Measurements from ENCODE around the gene CLIC4. TPM values are rescaled to one million over a fixed set of nuclear protein-coding genes. Genes with fewer than 3 reads are reported as not detected.
"Not testable (repeated sequence)": the region's sequence is repeated elsewhere in the genome, so short reads cannot be mapped to it uniquely, and the experiment has no call there.

Gene CLIC4
- total RNA-seq, 1 donor from 2014 or later: 18.2 TPM

- no peak for DNase-seq (ENCODE audit: low spot score)
- H3K27me3 Mint-ChIP-seq (ENCODE audit: low read depth): no peaks in the 10 kb centered on the region
Observed at GRCh38 chr1:24742090-24742938, 2.9 kb upstream of the CLIC4 start.

DNA sequence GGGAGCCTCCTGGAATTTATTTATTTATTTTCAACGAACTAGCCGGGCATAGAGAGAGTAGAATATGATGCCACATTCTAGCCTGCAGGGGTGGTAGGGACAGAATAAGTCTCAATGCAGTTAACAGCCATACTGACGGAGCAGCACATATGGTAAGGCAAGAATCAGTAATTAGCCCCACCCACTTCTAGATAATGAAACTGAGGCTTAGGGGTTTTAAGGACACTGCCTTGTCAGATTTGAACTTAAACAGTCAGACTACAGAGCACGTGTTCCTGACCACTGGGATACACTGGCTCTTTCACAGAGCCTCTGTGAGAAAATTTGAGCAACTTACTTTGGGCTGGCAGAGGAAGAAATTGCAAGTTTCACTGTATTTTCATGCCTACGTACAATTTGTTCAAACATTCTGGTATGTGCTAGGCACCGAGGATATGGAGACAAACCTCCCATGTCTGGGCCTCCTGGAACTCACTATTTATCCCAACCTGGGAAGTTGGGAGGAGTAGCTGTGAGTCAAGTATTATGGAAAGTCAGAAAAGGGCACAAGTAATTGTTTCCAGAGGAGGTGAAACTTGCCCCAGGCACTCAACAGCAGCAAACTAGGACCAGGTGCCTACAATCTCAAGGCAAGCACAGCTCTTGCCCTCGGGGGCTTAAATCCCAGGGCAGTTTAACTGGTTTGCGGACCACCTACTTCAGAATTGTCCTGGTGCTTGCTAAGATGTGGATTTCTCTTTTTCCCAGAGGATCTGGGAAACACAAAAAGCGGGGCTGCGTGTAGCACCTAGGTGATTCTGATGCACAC is 1.6 kb upstream of the CLIC4 start:
- intact Hi-C loops (cut with micrococcal nuclease): loop anchor here (2.0 to 10.0 kb wide), 3 partner anchors 49 to 501 kb away; partner anchors contain the start of genes RSRP1 and SRRM1
- Mint-ChIP-seq H3K36me3 (ENCODE audit: low read depth) (peaks cover 3% of the 10 kb centered on the region), H3K4me1 (ENCODE audit: low read depth) (peaks cover 45% of the 10 kb centered on the region), H3K27ac (peak overlapping the region; percentile 25), H3K27me3 (ENCODE audit: low read depth) (no peaks in the 10 kb centered on the region), H3K9me3 (no peaks in the 10 kb centered on the region), H3K4me3 (ENCODE audit: low read depth) (peak overlapping the region; percentile 54)
- DNase-seq (ENCODE audit: low spot score): no peak

More at GRCh38 chr1:24742090-24742938, 2.9 kb upstream of the CLIC4 start:
- Mint-ChIP-seq H3K4me3 (ENCODE audit: low read depth) (no peak overlapping the region), H3K36me3 (ENCODE audit: low read depth) (peaks cover 3% of the 10 kb centered on the region), H3K27ac (peak overlapping the region; percentile 60), H3K9me3 (no peaks in the 10 kb centered on the region), H3K4me1 (ENCODE audit: low read depth) (peaks cover 33% of the 10 kb centered on the region)
- intact Hi-C loops (cut with micrococcal nuclease): loop anchor here (10.0 kb wide), 2 partner anchors 48 to 502 kb away; partner anchors contain the start of gene RSRP1

DNA sequence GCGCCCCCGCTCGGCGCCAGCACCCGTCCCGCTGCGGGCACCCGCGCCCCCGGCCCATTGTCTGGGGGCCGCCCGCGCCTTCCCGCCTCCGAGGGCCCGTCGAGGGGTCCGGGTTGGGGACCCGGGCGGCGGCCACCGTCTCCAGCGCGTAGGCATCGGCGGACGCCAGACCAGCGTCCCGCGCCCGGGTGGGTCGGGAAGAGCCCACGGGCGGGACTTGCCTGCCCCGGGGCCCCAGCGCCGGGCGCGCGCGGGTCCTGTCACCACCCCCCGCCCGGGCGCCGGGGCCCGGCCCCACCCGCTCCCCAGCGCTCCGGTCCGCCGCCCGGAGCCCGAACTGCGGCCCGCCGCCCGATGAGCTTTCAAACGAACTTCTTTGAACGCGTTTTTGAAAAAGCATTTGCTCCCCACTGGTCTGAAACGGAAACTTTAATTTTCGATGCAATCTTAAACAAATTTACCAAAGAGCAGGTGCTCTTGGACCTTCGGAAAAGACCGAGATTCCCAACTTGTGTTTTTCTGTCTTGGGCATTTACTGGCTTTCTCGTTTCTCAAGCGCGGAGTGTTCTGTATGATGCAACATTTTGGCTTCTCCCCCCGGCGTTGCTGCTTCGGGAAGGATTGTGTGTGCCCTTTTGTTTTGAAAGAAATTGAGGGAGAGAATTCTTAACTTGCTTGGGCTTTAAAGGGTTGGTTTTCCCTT is 615 bp downstream of the CLIC4 start:
- Mint-ChIP-seq H3K27ac (peak overlapping the region; percentile 84), H3K36me3 (ENCODE audit: low read depth) (peaks cover 6% of the 10 kb centered on the region), H3K27me3 (ENCODE audit: low read depth) (no peaks in the 10 kb centered on the region), H3K4me3 (ENCODE audit: low read depth) (peak overlapping the region; percentile 91), H3K4me1 (ENCODE audit: low read depth) (peaks cover 51% of the 10 kb centered on the region), H3K9me3 (no peaks in the 10 kb centered on the region)
- DNase-seq (ENCODE audit: low spot score): peak; percentile 22
- intact Hi-C loops (cut with micrococcal nuclease): loop anchor here (2.0 to 10.0 kb wide), 4 partner anchors 51 to 499 kb away; partner anchors contain the start of genes RCAN3, RSRP1 and SRRM1

DNA sequence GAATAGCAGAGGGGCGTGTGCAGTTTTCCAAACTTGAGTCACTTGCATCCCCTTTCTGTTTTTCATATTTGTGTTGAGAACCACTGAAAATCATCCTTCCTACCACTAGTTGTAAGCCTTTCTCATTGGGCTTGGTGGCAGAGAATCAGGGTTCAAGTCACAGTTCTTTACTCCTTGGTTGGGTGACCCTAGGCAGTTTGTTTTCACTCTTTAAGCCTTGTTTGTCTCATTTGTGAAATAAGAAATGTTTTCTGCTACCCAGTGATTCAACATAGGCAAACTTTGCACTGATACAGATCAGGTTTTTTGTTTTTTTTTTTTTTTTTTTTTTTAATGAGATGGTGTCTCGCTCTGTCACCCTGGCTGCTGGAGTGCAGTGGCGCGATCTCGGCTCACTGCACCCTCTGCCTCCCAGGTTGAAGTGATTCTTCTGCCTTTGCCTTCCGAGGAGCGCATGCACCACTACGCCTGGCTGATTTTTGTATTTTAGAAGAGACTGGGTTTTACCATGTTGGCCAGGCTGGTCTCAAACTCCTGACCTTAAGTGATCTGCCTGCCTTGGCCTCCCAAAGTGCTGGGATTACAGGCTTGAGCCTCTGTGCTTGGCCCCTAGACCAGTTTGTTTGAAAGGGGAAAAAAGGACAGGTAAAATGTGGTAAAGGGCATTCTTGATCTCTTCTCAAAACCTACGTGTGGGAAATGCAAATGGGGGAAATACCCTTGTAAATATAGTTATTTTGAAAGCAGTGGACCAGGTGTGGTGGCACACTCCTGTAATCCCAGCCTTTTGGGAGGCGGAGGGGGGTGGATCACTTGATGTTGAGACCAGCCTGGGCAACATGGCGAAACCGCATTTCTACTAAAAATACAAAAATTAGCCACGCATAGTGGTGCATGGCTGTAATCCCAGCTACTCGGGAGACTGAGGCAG is 3.2 kb downstream of the CLIC4 start:
- no peak for DNase-seq (ENCODE audit: low spot score)
- H3K27me3 Mint-ChIP-seq (ENCODE audit: low read depth): no peaks in the 10 kb centered on the region
- intact Hi-C loops (cut with micrococcal nuclease): loop anchor here (5.0 to 10.0 kb wide), 3 partner anchors 54 to 496 kb away; partner anchors contain the start of genes RCAN3 and RSRP1
- H3K27ac Mint-ChIP-seq: no peak overlapping the region
- H3K9me3 Mint-ChIP-seq: no peaks in the 10 kb centered on the region
- peaks cover 32% of the 10 kb centered on the region for H3K4me1 Mint-ChIP-seq (ENCODE audit: low read depth)
- peaks cover 6% of the 10 kb centered on the region for H3K36me3 Mint-ChIP-seq (ENCODE audit: low read depth)
- H3K4me3 Mint-ChIP-seq (ENCODE audit: low read depth): peak overlapping the region; percentile 24

DNA sequence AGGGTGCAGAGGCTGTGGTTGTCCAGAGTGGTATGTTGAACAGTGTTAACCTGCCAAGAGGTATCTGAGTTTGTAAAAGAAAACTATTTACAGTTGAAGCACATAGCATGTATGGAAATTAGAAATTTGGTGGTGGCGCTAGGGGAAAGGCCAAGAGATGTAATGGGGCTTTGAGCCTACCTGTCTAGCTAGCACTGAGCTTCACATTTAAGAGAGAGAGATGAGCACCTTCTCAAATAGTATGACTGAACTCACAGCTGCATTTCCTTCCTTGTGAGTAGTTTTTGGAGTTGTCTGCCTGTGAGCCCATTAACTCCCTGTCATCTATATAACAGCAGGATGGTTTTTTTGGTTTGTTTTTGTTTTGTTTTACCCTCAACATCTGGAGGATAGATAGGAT is 4.0 kb downstream of the CLIC4 start:
- H3K4me1 Mint-ChIP-seq (ENCODE audit: low read depth): peaks cover 25% of the 10 kb centered on the region
- intact Hi-C loops (cut with micrococcal nuclease): loop anchor here (5.0 to 10.0 kb wide), 3 partner anchors 54 to 496 kb away; partner anchors contain the start of genes RCAN3 and RSRP1
- no peaks in the 10 kb centered on the region for H3K27me3 Mint-ChIP-seq (ENCODE audit: low read depth)
- no peak overlapping the region for H3K27ac Mint-ChIP-seq
- DNase-seq (ENCODE audit: low spot score): no peak
- H3K36me3 Mint-ChIP-seq (ENCODE audit: low read depth): peaks cover 6% of the 10 kb centered on the region
- H3K4me3 Mint-ChIP-seq (ENCODE audit: low read depth): no peak overlapping the region
- H3K9me3 Mint-ChIP-seq: no peaks in the 10 kb centered on the region

- Mint-ChIP-seq H3K27ac (no peak overlapping the region), H3K36me3 (ENCODE audit: low read depth) (peaks cover 6% of the 10 kb centered on the region), H3K4me1 (ENCODE audit: low read depth) (peaks cover 25% of the 10 kb centered on the region), H3K4me3 (ENCODE audit: low read depth) (no peak overlapping the region), H3K9me3 (no peaks in the 10 kb centered on the region), H3K27me3 (ENCODE audit: low read depth) (no peaks in the 10 kb centered on the region)
- intact Hi-C loops (cut with micrococcal nuclease): loop anchor here (5.0 to 10.0 kb wide), 3 partner anchors 55 to 495 kb away; partner anchors contain the start of genes RCAN3 and RSRP1
- DNase-seq (ENCODE audit: low spot score): no peak
Observed at GRCh38 chr1:24749886-24750285, 4.6 kb downstream of the CLIC4 start.

DNA sequence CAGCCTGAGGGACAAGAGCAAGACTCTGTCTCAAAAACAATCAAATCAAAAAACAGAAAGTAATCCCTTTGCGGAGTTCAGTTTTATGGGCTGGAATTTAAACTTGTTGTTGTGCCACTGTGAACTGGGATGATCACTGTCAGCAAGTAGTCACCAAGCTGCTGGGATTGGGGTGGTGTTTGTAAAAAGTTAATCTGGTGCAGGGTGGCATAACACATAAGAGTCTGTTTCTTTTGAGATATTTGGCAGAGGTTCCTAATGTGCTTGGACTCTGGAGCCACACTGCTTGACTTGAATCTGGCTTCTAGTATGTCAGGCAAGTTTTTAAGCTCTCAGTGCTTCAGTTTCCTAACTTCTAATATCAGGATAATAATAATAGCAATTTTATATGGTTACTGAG is 6.6 kb downstream of the CLIC4 start:
- H3K4me3 Mint-ChIP-seq (ENCODE audit: low read depth): no peak overlapping the region
- no peak for DNase-seq (ENCODE audit: low spot score)
- H3K36me3 Mint-ChIP-seq (ENCODE audit: low read depth): peaks cover 3% of the 10 kb centered on the region
- H3K27me3 Mint-ChIP-seq (ENCODE audit: low read depth): no peaks in the 10 kb centered on the region
- H3K9me3 Mint-ChIP-seq: no peaks in the 10 kb centered on the region
- intact Hi-C loops (cut with micrococcal nuclease): no loop called here
- H3K27ac Mint-ChIP-seq: no peak overlapping the region
- H3K4me1 Mint-ChIP-seq (ENCODE audit: low read depth): peaks cover 18% of the 10 kb centered on the region

GRCh38 chr1:24752305-24752704 is 7.1 kb downstream of the CLIC4 start:
- Mint-ChIP-seq H3K4me3 (ENCODE audit: low read depth) (no peak overlapping the region), H3K9me3 (no peaks in the 10 kb centered on the region), H3K27ac (no peak overlapping the region), H3K36me3 (ENCODE audit: low read depth) (peaks cover 3% of the 10 kb centered on the region), H3K27me3 (ENCODE audit: low read depth) (no peaks in the 10 kb centered on the region), H3K4me1 (ENCODE audit: low read depth) (peaks cover 18% of the 10 kb centered on the region)
- intact Hi-C loops (cut with micrococcal nuclease): no loop called here
- no peak for DNase-seq (ENCODE audit: low spot score)

GRCh38 chr1:24754229-24754628 is 9.0 kb downstream of the CLIC4 start:
- Mint-ChIP-seq H3K4me3 (ENCODE audit: low read depth) (no peak overlapping the region), H3K27ac (no peak overlapping the region), H3K4me1 (ENCODE audit: low read depth) (peaks cover 2% of the 10 kb centered on the region), H3K9me3 (no peaks in the 10 kb centered on the region), H3K27me3 (ENCODE audit: low read depth) (no peaks in the 10 kb centered on the region), H3K36me3 (ENCODE audit: low read depth) (peaks cover 3% of the 10 kb centered on the region)
- intact Hi-C loops (cut with micrococcal nuclease): no loop called here
- no peak for DNase-seq (ENCODE audit: low spot score)

- H3K27ac Mint-ChIP-seq; H3K9me3 Mint-ChIP-seq; H3K4me1 Mint-ChIP-seq (ENCODE audit: low read depth); intact Hi-C loops (cut with micrococcal nuclease); DNase-seq (ENCODE audit: low spot score); H3K27me3 Mint-ChIP-seq (ENCODE audit: low read depth); H3K36me3 Mint-ChIP-seq (ENCODE audit: low read depth); H3K4me3 Mint-ChIP-seq (ENCODE audit: low read depth): not testable (repeated sequence)
Observed at GRCh38 chr1:24755323-24755722, 10.1 kb downstream of the CLIC4 start.

DNA sequence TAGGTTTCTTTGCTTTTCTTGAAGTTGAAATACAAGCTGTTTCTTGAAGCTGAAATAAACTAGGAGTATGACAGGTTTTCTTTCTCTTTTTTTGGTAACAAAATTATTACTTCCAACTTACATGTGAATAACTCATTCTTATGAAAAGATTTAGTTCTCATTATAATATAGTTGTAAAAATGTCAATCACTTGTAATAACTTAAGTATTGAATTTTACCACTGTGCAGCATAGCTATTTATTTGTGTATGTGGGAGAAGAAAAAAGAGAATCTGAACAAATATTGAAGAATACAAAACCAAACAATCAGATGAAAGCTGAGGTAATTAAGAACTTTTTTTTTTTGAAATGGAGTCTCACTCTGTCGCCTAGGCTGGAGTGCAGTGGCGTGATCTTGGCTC is 11.1 kb downstream of the CLIC4 start:
- no peak for DNase-seq (ENCODE audit: low spot score)
- H3K9me3 Mint-ChIP-seq: no peaks in the 10 kb centered on the region
- no peaks in the 10 kb centered on the region for H3K4me1 Mint-ChIP-seq (ENCODE audit: low read depth)
- intact Hi-C loops (cut with micrococcal nuclease): no loop called here
- H3K27ac Mint-ChIP-seq: no peak overlapping the region
- no peaks in the 10 kb centered on the region for H3K27me3 Mint-ChIP-seq (ENCODE audit: low read depth)
- H3K4me3 Mint-ChIP-seq (ENCODE audit: low read depth): no peak overlapping the region
- H3K36me3 Mint-ChIP-seq (ENCODE audit: low read depth): no peaks in the 10 kb centered on the region
